HG02610 (cell line): ENCODE measurements around the gene PHF12.

Experiments
- ATAC-seq: cut with Tn5 transposase; IDR thresholded peaks from one replicate; pipeline ENCODE4 v1.9.1; 2021; ENCODE audit warnings: mild to moderate bottlenecking, moderate library complexity; ENCODE audit not compliant: unreplicated experiment

The PHF12 gene

DNA sequence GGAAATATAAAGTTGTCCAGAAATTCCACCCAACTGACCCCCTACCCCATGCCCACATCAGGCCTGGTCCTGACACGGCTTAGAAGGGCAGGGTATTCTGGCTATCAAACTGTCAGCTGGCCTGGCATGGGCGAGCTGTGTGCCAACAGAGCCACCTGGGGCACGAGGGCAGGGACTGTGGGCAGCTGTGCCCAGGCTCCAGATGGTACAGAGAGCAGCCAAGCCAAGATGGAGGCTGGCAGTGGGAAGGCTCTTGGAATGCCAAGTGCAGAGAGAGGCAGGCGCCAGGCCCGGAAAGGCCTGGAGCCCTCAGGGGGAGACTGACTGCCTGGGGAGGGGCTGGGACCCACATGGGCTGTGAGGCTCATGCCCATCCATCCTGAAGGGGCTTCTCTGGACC, 24.3 kb upstream of the PHF12 start:
- no peak for ATAC-seq

DNA sequence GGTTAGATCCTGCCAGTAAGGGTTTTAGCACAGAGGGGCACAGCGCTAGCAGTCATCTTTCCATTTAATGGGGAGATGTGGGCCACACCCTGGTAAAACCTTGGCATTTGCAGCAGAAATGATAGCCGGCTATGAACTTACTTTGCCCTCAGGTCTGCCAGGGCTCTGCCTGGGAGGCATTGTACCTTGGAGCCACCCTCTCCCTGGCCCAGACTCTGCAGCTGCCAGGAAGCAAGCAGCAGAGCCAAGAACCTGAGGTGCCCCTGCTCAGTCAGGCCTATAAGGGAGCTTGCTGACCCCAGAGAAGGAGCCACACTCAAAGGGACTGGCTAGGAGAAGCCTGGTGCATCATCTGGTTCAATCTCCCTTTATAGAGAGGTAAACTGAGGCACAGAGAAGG, 23.7 kb upstream of the PHF12 start:
- no peak for ATAC-seq

DNA sequence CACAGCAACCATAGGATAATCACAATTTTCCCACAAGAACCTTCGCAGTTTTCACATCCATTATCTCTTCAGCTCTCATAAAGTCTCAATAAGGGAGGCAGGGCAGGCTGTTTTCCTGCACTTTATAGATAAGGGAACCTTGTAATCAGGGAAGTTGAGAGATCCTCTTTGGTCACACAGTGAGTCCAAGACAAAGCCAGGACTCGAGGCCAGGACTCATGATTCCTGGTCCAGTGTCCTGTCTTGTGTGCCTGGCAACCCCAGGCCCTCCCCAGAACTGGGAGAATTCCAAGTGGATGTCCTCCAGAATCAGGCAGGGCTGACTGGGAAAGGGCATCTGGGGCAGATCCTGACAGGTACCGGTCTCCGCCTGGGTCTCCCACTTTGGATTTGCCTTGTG, 23.1 kb upstream of the PHF12 start:
- ATAC-seq: no peak

DNA sequence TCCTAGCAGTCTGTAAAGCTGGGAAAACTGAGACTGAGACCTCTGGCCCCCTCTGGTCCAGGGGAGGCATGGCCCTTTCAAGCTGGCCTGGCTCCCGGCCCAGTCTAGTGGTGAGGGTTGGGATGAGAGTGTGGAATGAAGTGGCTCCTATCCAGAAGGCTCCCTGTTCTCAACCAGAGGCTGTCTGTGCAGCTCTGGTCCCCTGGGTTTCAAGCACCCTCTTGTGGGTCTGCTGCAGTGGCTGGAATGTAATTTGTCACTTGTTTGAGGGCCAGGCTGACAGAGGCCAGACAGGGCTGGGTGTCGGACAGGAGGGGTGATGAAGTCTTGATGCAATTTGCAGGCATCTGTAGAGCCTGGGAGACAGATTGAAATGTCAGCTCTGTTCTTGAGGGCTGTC, 22.1 kb upstream of the PHF12 start:
- ATAC-seq: no peak

DNA sequence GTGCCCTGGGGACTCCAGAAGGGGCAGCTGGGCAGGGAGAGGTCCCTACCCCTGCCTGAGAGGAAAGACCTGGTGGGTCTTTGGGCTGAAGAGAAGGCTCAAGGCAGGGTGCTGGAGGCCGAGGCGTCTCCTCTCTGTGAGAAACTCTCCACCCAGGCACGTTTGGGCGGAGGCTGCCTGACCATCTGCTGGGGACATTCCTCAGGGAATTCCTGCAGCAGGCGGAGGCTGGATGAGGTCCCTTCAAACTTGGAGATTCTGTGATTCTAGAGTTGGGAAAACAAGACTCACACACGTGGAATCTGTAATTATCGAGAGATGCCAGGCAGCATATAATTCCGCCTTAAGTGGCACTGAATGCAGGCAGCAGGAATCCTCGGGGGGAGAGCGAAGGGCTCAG, 21.1 kb upstream of the PHF12 start:
- ATAC-seq: no peak

DNA sequence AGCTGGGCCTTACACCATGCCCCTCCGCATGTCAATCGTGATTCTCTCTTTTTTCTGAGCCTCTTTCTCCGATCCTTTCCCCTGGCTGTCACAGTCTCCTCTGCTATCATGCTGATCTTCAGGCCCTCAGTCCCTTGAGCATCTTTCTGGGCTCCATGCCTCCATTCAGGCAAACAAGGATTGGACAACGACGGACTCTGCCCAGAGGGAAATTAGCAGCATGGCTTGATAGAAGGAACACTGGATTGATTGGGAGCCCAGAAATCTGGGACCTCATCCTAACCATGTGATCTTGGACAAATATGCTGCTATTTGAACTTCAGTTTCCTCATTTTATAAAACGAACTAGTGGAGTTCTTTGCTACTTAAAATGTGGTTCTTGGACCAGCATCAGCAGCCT, 19.6 kb upstream of the PHF12 start:
- ATAC-seq: no peak

DNA sequence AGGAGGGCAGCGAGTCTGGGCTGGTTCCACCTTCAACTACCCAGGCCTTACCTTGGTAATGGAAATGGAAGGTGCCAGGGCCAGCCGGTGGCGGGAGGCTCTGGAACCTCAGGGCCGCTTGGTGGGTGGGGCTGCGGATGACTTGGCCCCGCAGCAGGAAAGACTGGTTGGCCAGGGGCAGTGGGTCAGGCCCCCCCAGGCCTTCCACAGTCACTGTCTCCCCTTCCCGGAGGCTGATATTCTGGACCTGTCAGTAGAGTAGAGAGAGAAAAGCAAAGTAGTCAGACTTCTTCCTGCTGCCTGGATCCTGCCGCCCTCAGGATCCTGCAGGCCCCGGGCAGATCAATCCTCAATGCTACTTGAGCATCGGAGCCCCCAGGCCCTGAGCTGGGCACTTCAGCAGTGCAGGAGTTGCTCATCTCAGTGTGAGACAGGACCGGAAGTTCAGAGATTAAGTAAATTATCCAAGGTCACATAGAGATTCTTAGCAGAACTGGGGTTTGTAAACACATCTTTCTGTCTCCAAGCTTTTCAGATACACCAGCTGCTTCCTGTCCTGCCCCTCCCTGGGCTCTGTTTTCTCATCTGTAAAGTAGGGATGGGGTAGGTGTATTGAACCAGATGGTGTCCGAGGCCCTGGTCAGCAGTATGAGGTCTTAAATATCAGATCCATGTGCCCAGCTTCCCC, 18.5 kb upstream of the PHF12 start:
- no peak for ATAC-seq

DNA sequence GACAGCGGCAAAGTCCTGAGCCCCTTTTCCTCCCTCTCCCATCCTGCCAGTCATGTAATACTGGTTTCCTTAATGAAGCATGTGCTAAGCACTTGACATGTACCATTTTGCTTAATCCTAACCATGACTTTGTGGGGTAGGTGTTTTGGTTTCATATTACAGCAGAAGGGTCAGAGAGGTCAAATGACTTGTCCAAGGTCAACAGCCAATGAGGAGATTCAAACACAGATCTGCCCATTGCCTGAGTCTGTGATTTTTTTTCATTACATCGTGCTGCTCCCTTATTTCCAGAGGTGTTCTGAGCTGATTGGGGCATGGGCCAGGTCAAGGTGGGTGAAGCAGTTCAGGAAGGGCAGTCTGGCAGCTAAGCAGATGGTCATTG, 17.6 kb upstream of the PHF12 start:
- ATAC-seq: no peak

DNA sequence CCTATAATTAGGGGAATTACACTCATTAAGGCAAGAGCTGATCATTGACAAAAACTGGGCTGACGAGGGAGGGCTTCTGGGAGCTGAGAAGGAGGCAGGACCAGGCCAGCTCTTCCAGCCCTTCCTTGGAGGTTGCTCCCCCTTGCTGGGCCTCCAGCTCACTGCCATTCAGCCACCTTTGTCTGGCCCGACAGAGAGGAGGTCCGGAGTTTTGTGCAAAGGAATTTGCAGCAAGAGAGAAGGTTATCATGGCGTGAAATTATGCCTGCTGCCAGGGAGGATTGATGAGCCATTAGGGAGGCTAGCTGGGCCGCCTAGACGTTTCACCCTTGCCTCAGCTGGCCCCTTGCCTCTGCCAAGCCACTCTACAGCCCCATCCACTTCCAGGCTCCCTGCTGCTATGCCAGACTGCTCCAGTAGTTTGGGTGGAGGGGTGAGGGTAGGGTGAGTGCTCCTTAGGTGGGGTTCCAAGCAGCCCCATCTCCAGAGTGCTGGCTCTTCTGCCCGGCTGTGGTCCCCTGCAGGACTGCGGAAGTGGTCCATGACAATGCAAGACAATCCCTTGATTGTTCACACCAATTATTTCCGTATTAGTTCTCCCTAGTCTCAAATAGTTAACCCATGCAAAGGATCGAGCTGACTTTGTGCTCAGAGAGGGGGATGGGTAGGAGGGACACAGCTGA, 17.1 kb upstream of the PHF12 start:
- no peak for ATAC-seq

DNA sequence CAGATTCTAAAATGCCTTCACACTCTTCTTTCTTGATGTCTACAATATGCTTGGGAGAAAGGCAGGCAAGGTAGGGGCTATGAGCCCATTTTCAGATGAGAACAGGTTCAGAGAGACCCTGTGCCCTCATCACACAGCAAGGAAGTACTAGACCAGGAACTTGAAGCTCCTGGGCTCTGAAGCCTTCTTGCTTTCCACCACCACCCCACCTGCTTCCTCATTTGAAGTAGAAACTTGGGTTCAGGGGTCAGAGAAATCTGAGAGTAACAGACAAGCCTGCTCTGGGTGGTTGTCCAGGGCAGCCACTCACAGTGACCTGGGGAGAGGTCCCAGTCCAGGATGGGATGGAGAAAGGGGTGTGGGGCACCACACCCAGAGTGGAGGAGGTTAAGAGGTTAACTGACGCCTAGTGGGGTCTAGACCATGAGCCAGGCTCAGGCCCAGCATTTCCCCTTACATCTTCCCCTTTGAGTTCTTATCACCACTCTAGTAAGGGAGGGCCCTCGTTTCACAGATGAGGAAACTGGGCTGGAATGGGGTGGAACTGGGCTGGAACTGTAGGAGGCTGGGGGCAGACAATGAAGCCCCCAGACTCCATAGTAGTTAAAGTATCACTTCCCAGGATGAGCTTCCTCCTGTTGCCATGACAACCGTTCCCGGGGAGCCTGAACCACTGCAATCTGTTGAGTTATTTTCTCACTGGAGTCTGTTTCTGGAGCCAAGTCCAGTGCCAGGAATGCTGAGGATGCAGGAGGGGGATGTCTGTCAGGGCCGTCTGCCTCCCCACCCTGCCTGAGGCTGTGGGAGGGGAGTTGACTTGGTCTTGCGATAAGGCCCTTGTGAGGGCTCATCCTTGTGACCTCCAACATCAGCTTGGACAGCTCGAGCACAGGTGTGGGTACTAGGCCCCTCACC, 16.2 kb upstream of the PHF12 start:
- ATAC-seq: no peak

DNA sequence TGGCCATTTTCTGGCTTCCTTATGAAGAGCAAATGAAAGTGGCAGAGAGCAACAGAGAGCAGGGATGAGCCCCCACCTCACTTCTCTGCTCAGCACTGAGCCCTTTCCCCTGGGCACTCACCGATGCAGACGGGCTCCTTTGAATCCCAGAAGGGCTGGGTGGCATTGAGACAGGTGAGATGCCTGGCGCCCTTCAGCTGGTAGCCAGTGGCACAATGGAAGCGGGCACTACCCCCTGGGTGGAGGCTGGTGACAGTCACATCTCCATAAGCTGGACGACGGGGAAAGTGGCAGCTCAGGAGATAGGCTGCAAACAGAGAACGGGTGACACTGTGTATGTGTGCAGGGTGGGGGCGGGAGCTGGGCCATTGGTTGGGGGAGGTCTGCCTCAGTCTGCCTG, 12.5 kb upstream of the PHF12 start:
- no peak for ATAC-seq

DNA sequence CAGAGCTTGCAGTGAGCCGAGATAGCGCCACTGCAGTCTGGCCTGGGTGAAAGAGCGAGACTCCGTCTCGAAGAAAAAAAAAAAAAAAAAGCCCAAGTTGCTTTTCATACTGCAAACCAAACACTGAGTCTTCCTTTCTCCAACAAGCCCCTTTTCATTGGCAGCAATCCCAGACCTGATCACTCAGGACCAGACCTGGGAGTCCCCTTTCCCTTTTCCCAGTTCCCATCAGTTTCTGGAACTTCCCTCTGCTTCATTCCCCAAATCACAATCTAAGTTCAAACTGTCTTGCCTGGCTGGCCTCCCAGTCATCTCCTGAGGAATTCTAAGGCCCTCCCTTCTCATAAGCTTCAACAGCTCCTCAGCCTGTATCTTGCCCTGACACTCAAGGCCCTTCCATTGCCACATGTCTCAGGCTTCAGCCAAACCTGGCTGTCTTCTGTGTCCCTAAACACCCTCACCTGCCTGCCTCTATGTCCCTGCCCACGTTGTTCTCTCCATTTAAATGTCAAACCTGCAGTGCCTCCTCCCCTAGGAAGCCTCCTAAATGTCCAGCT, 11.8 kb upstream of the PHF12 start:
- no peak for ATAC-seq

DNA sequence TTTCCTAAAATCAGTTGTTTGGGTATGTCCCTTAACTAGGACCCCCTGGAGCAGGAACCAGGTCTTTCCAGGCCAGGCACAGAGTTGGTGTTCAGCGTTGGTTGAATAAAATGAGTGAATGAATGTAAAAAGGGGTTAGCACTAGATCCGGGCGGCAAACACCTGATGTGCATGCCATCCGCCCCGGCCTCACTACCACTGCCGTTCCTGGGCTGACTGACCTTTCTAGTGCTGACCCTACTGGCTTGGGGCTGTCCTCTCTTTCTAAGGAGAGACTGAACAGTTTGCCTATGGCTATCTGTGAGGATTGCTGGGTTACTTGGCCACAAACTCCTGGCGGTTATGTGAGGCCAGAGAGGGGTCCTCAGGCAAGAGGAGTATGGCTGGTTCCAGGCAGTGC, 10.1 kb upstream of the PHF12 start:
- ATAC-seq: no peak

DNA sequence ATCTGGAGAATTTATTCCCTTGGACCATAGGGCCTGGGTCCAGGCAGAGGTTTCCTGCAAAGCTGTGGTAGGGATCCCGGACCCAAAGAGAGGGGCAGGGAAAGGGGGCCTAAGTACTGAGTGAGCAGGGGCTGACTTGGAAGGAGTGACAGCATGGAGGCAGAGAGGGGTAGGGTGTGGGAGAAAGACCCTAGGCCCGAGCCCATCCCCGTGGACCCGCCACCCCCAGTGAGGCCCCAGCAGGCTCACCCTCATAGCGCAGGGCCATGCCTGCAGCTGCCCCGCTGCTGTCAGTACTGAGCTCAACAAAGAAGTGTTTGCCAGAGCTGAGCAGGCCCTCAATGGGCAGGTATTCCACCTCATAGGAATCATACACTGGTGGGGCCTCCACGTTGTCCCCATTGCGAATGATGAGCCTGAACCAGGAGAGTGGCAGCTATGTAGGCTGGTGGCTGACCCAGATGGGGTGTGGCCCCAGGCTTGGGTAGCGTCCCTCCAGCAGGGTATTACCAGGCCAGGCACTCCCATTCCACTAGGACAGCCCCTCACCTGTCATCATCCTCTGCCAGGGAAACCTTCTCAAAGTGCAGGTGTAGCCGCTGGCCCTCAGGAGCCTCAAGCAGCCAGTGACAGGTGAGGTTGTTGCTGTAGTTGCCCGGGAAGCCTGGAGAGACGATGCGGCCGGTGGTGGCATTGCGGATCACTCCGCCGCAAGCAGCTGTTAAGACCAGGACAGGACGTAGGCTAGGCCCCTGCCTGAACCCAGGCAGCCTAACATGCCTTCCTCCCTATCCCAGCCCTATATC, 9.1 kb upstream of the PHF12 start:
- no peak for ATAC-seq

DNA sequence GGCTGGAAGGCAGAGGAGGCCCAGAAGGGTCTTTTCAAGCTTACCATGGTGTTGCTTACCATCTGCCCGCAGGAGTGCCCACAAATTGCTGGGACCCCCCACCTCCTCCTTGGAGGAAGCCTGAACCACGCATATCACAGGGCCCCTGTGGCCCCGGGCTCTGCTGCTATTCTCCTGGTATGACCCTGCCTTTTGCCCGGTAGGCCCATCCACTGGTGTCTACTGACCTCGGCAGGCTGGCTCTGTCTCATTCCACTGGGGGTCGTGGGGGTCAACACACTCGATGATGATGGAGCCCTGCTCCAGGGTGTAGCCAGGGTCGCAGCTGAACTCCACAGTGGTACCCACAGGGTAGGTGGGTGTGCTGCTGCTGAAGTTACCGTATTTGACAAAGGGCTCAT, 8.2 kb upstream of the PHF12 start:
- no peak for ATAC-seq

DNA sequence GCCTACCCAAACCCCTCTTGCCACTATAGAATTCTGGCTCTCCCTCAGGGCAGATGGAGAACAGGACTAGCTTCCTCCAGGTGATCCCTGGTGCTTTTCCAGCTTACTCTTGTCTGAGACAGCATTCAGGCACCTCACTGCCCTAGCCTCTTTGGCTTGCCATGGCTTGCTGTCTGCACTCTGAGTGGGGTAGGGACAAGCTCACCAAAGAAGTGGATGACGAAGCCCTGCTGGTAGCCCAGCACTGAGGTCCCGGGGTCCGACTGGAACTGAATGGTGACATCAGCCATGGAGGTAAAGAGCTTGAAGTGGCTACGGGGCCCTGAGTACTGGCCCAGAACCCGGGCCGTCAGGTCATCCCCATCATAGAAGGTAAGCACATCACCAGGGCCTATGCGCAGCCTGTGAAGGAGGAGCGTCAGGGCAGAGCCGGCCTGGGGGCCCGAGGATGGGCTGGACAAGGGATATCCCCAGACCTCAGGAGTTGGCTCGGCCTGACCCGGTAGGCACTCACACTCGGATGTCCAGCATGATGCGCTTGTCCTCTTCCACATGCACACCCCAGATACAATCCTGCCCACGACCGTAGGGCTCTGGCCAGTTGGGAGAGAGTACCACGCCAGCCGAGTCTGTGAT, 7.6 kb upstream of the PHF12 start:
- ATAC-seq: no peak

DNA sequence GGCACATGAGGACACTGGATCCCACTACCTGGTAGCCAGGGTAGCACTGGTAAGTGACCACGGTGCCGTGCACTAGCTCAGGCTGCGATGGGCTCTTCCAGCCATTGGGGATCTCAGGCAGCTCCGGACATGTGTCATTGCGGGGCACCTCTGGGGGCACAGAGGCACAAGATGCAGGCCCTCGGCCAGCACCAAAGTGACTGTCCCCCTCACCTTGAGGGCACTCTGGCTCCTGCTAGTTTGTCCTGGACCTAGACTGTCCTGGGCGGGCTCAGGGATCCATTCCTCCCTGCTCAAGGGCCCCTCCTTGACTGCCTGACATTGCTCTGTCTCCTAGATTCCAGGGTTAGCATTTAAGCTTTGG, 6.7 kb upstream of the PHF12 start:
- ATAC-seq: no peak

DNA sequence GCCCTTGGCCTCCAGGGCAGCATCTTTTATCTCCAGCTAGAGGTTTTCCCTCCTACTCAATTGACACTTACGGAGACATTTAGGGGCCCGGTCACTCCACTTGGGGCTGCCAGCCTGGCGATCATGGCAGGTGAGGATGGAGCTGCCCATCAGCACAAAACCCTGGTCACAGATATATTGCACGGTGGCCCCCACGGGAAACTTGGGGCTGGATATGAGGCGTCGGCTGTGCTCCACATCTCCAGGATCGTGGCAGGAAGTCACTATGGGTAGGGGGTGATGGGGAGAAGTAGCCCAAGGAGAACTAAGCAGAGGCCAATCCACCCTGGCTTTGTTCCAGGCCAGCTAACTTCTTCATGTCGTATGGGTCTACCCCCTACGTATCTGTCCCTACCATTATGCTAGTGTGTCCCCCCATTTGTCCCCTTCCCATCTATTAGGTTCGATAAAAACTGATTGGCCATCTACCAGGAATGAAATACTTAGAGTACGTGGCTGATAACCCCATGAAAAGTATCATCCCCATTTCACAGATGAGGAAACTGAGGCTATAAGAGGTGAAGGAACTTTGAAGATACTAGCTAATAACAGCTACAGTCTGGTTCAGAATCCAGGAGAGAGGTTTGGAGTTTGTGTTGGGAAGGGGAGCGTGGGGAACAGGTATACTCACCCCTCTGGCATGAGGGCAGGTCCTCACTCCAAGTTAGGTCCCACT, 6.1 kb upstream of the PHF12 start:
- ATAC-seq: no peak

DNA sequence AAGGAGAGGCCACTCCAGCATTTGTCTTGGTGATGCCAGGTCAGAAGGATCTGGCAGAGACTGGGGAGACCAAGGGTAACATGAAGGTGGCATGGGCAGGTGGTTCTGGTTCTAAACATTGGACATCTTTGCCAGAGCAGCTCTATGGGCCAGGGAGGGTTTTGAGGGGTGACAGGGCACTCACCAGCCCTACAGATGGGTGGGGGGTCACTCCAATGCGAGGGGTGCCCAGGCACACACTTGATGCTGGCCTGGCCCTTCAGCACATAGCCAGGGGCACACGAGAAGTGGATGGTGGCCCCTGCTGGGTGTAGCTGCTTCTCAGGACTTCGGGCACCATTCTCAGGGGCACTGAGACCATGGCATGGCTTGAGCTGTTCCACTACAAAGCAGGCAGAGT, 5.5 kb upstream of the PHF12 start:
- ATAC-seq: no peak

DNA sequence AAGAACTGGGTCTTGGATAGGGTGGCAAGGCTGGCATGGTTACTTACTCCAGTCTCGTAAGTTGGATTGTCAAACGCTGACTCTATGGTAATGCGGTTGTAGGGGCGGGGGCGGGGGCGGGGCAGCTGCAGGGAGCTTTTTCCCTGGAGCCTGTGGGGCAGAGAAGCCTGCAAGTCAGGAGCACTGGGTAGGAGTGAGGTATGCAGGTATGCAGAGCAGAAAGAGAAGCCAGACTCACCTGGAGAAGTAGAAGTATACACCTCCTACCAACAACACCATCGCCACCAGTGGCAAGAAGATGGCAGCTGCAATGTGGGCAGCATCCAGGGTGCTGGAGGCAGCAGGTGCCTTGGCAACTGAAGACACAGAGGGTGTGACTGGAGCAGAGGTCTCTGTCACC, 4.8 kb upstream of the PHF12 start:
- ATAC-seq: no peak
